HepG2 (cell line): Measurements from ENCODE around the gene NCOA3. TPM values are rescaled to one million over a fixed set of nuclear protein-coding genes. Genes with fewer than 3 reads are reported as not detected.

Experiments
- ATAC-seq: fragments of 200-7000 bp; cut with Tn5 transposase; 3 replicates; pipeline ENCODE4 v1.9.1; 2020; ENCODE audit warnings: mild to moderate bottlenecking, moderate library complexity
- BruUV-seq: library from RNA; stranded (reverse); fragments of 400-500 nt; replicated peaks from 2 replicates; lab custom pipeline; 2021; lab: Mats Ljungman, UMichigan
- CTCF ChIA-PET: fragments of 300-600 bp; formaldehyde crosslinking; extraction: SDS; loops from one replicate; lab custom pipeline; 2021; ENCODE audit warnings: low total read pairs, inconsistent platforms, low intra/inter-chr PET ratio; lab: Yijun Ruan, JAX
- POLR2A ChIA-PET: fragments of 350-600 bp; sonication (Branson Sonifier 250); formaldehyde crosslinking; loops from one replicate; lab custom pipeline; 2020; ENCODE audit warnings: antibody characterized with exemption, inconsistent platforms; lab: Yijun Ruan, JAX
- DNase-seq: peaks from one replicate; pipeline ENCODE4 v3.0.0-alpha.2; 2015; ENCODE audit warnings: low spot score
- FAIRE-seq: peaks from 3 replicates; lab custom pipeline; 2011; peaks lifted over from hg19 to GRCh38; lab: Jason Lieb, UNC
- H2AFZ ChIP-seq: one replicate; pipeline ENCODE4 v1.6.1; 2011; ENCODE audit warnings: low read length, inconsistent platforms
- H3K27ac ChIP-seq: fragments of 300-600 bp; 3 replicates; pipeline ENCODE4 v1.8.0; 2011; ENCODE audit warnings: mixed run types, mild to moderate bottlenecking, mixed read lengths, low read length, inconsistent platforms; ENCODE audit not compliant: insufficient read depth; ENCODE audit errors: extremely low read length
- H3K27me3 ChIP-seq, 2 experiments: fragments of 200-600 bp in 1 of 2; 2 replicates in 1 of 2; 3 replicates in 1 of 2; pipeline versions ENCODE4 v1.6.0 to v1.8.0; 2011; ENCODE audit warnings: low read length in 2 of 2, mild to moderate bottlenecking in 2 of 2, moderate library complexity in 2 of 2, inconsistent platforms in 1 of 2; ENCODE audit not compliant: insufficient read depth in 2 of 2, control insufficient read depth in 1 of 2
- H3K36me3 ChIP-seq, 2 experiments: fragments of 200-600 bp in 1 of 2; replicated peaks in 1 of 2; 2 replicates in 1 of 2; 3 replicates in 1 of 2; pipeline versions ENCODE4 v1.5.1 to v1.8.0; 2011; ENCODE audit warnings: low read length in 2 of 2, inconsistent platforms in 1 of 2; ENCODE audit not compliant: insufficient read depth in 2 of 2, control insufficient read depth in 1 of 2
- H3K4me1 ChIP-seq: 2 replicates; pipeline ENCODE4 v1.5.1; 2012; ENCODE audit warnings: low read length, inconsistent platforms; ENCODE audit not compliant: insufficient read depth
- H3K4me2 ChIP-seq: 2 replicates; pipeline ENCODE4 v1.6.0; 2011; ENCODE audit warnings: low read depth, low read length, inconsistent platforms
- H3K4me3 ChIP-seq, 3 experiments: fragments of 200-600 bp in 1 of 3; sonication (generic), shearing (Covaris generic) in 1 of 3; replicated peaks in 1 of 3; 2 replicates each; pipeline ENCODE4 v1.5.1; 2011 to 2016; ENCODE audit warnings: low read length in 3 of 3, inconsistent platforms in 2 of 3, low read depth in 2 of 3, mild to moderate bottlenecking in 2 of 3, control low read depth in 1 of 3, mixed read lengths in 1 of 3; ENCODE audit not compliant: insufficient read depth in 1 of 3
- H3K79me2 ChIP-seq: one replicate; pipeline ENCODE4 v1.6.1; 2011; ENCODE audit warnings: low read length, inconsistent platforms; ENCODE audit not compliant: insufficient read depth
- H3K9ac ChIP-seq: 2 replicates; pipeline ENCODE4 v1.6.0; 2011; ENCODE audit warnings: mild to moderate bottlenecking, low read depth, low read length, inconsistent platforms; ENCODE audit not compliant: insufficient read depth
- H3K9me3 ChIP-seq: 2 replicates; pipeline ENCODE4 v1.5.1; 2012; ENCODE audit warnings: mild to moderate bottlenecking, low read length
- H4K20me1 ChIP-seq: 2 replicates; pipeline ENCODE4 v1.6.0; 2011; ENCODE audit warnings: inconsistent platforms, mild to moderate bottlenecking, low read length, moderate library complexity; ENCODE audit not compliant: insufficient read depth
- AHR ChIP-seq: IDR thresholded peaks from 2 replicates; pipeline ENCODE4 v1.6.1; 2018; ENCODE audit warnings: missing genetic modification reagents, missing compliant biosample characterization
- BRCA1 ChIP-seq: sonication (generic); formaldehyde crosslinking; IDR thresholded peaks from 2 replicates; pipeline ENCODE4 v1.4.0; 2020; ENCODE audit warnings: missing genetic modification reagents
- ESRRA ChIP-seq: sonication (generic); formaldehyde crosslinking; IDR thresholded peaks from 2 replicates; pipeline ENCODE4 v1.5.1; 2020; ENCODE audit warnings: mild to moderate bottlenecking, low read depth, missing genetic modification reagents
- IRX3 ChIP-seq: sonication (generic); formaldehyde crosslinking; IDR thresholded peaks from 2 replicates; pipeline ENCODE4 v1.8.1; 2023; ENCODE audit warnings: mild to moderate bottlenecking, low read depth, missing genetic modification reagents, borderline replicate concordance
- LCORL ChIP-seq, 2 experiments: fragments of 450-650 bp in 1 of 2; sonication (generic) in 1 of 2; formaldehyde crosslinking in 1 of 2; IDR thresholded peaks; 2 replicates each; pipeline versions ENCODE4 v1.5.0 to v1.6.1; 2017 to 2020; ENCODE audit warnings: antibody characterized with exemption in 1 of 2, missing genetic modification reagents in 1 of 2
- MTF2 ChIP-seq: sonication (generic); formaldehyde crosslinking; IDR thresholded peaks from 2 replicates; pipeline ENCODE4 v1.5.0; 2020; ENCODE audit warnings: missing genetic modification reagents, borderline replicate concordance
- MYNN ChIP-seq: sonication (generic); formaldehyde crosslinking; IDR thresholded peaks from 2 replicates; pipeline ENCODE4 v1.4.0; 2020; ENCODE audit warnings: mild to moderate bottlenecking, low read depth, missing genetic modification reagents
- SP5 ChIP-seq: IDR thresholded peaks from 2 replicates; pipeline ENCODE4 v1.6.1; 2016; ENCODE audit warnings: low read depth, borderline replicate concordance
- ZMAT3 ChIP-seq: sonication (generic); formaldehyde crosslinking; conservative IDR thresholded peaks from 2 replicates; pipeline ENCODE4 v1.7.0; 2021; ENCODE audit warnings: missing genetic modification reagents
- ZNF768 ChIP-seq: sonication (generic); formaldehyde crosslinking; IDR thresholded peaks from 2 replicates; pipeline ENCODE4 v1.4.0; 2020; ENCODE audit warnings: missing genetic modification reagents
- WGBS: methylation state at CpG from one replicate; pipeline ENCODE4 v1.1.6; 2017; ENCODE audit warnings: low lambda C conversion rate; 5-methylcytosine and 5-hydroxymethylcytosine counted together
- in situ Hi-C: cut with HindIII; loops from 2 replicates; pipeline ENCODE4 v1.10.0; 2017; ENCODE audit warnings: low pct_unique_long_range_greater_than_20kb; ENCODE audit not compliant: extremely low pct_ligation_motif_present
- intact Hi-C: fragments of 100-400 bp; cut with micrococcal nuclease; formaldehyde crosslinking; loops from one replicate; pipeline ENCODE4 v1.10.0; 2022; ENCODE audit not compliant: unreplicated experiment
- polyA plus RNA-seq, 8 experiments: library from polyadenylated mRNA; depleted of rRNA in 3 of 8; stranded (reverse) in 7 of 8; unstranded in 1 of 8; fragments of >200 nt; fragmentation: Illumina TruSeq in 4 of 8; extraction: Trizol in 4 of 8; gene quantifications; 2 replicates each; pipeline versions ENCODE4 v1.2.1 to v1.2.3, GENCODE V29; 2011 to 2016; ENCODE audit warnings: low read depth in 4 of 8, missing spikeins in 1 of 8, mixed read lengths in 1 of 8; ENCODE audit not compliant: insufficient read depth in 1 of 8
- total RNA-seq, 5 experiments: library from RNA; depleted of rRNA; stranded (reverse); fragments of >200 nt; fragmentation: Illumina TruSeq; extraction: Trizol; gene quantifications; 2 replicates each; pipeline ENCODE4 v1.2.3, GENCODE V29; 2016; ENCODE audit warnings: low read depth in 1 of 5
- TF ChIP-seq, protein P1 (sequence below): IDR thresholded peaks from 2 replicates; pipeline ENCODE4 v1.6.1; 2016; ENCODE audit warnings: low read depth
- TF ChIP-seq, protein P2 (sequence below): sonication (generic); formaldehyde crosslinking; IDR thresholded peaks from 2 replicates; pipeline ENCODE4 v1.5.0; 2020; ENCODE audit warnings: missing genetic modification reagents
- TF ChIP-seq, protein P3 (sequence below): IDR thresholded peaks from 2 replicates; pipeline ENCODE4 v1.6.1; 2016; ENCODE audit warnings: missing genetic modification reagents, missing compliant biosample characterization
- TF ChIP-seq, protein P4 (sequence below): sonication (generic); formaldehyde crosslinking; IDR thresholded peaks from 2 replicates; pipeline ENCODE4 v1.5.0; 2020; ENCODE audit warnings: mild to moderate bottlenecking, low read depth, missing genetic modification reagents, borderline replicate concordance

Gene NCOA3
- total and polyA plus RNA-seq, 2 of the 13 experiments (the other 11 are each of a cell fraction or from before 2014, with no cell fraction given), result 35.0 to 56.8 TPM

GRCh38 chr20:47672166-47672565 lies 170.5 kb downstream of the NCOA3 start:
- no peak for ATAC-seq
- Histone ChIP-seq H3K4me3 (no peak overlapping the region), H3K27me3 (no peaks in the 10 kb centered on the region), H3K4me2 (no peak overlapping the region), H3K79me2 (no peaks in the 10 kb centered on the region)
- no TSS peak for BruUV-seq
- TF ChIP-seq ZNF768 (peak; percentile 21; the same call in 1 of the 2 replicates), MTF2 (CRISPR knock-in tag) (no peak)
- TF ChIP-seq, all 625 proteins: peak for 1
- intact Hi-C loops, result no loop called here
- H3K36me3 ChIP-seq, result 0 out of 5 replicates have a peak, but pooled peaks cover 0 to 2% of the 10 kb centered on the region in 2 experiments
- WGBS, result 74% methylated on average over 7 of the region's 15 CpGs
- in situ Hi-C loops, result no loop called here
- no peak for DNase-seq
- H3K9me3 ChIP-seq, result no peaks in the 10 kb centered on the region
- ChIA-PET CTCF (no interaction called here), POLR2A (no interaction called here)
- H3K27ac ChIP-seq, result no peak overlapping the region
- H2AFZ ChIP-seq, result no peak overlapping the region
- H3K4me1 ChIP-seq, result peaks cover 27% of the 10 kb centered on the region
- H3K9ac ChIP-seq, result no peak overlapping the region
- H4K20me1 ChIP-seq, result no peaks in the 10 kb centered on the region
- no peak for FAIRE-seq

DNA sequence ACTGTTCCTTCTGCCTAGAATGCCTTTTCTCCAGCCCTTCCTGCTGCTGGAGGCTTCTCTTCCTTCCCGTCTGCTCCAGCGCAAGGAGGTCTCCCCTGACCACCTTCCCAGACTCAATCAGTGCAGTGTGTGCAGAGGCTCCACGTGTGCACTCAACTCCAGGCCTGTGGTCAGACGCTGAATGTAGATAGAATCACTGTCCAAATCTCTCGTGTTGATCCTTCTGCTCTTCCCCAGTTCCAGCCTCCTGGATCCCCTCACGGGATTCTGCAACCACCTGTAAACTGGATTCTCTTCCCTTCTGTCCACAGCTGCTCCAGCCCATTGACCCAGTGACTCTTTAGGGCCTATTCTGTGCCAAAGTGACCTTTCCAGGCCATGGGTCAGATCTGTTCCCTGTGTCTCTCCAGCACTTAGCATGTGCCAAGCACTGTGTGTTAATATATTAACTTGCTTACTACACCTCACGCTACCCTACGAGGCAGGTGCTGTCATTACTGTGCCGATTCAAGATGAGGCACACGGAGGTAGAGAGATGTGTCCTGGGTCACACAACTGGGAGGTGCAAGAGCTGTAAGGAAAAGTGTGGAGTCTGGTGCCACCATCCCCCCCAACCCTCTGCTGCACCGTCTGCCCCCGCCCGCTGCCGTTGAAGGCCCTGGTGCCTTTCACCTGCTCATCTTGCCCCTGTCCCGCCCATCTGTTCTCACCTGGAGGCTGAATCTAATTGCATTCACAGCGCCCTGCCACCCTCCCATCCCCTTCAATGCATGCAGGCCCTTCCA lies 171.4 kb downstream of the NCOA3 start:
- CTCF ChIA-PET, result no interaction called here
- no peak for FAIRE-seq
- H3K36me3 ChIP-seq, result no peaks in the 10 kb centered on the region
- H3K4me2 ChIP-seq, result no peak overlapping the region
- intact Hi-C loops, result no loop called here
- POLR2A ChIA-PET, result no interaction called here
- H3K9ac ChIP-seq, result no peak overlapping the region
- no peak overlapping the region for H3K27ac ChIP-seq
- no peaks in the 10 kb centered on the region for H3K9me3 ChIP-seq
- peaks cover 27% of the 10 kb centered on the region for H3K4me1 ChIP-seq
- no peaks in the 10 kb centered on the region for H3K27me3 ChIP-seq
- in situ Hi-C loops, result no loop called here
- no TSS peak for BruUV-seq
- no peak for DNase-seq
- no peak for ATAC-seq
- no peak overlapping the region for H2AFZ ChIP-seq
- no peaks in the 10 kb centered on the region for H4K20me1 ChIP-seq
- H3K4me3 ChIP-seq, result no peak overlapping the region
- 87% methylated on average over 16 of the region's 16 CpGs for WGBS
- H3K79me2 ChIP-seq, result no peaks in the 10 kb centered on the region
- TF ChIP-seq MYNN, result no peak
- no peak for TF ChIP-seq IRX3
- TF ChIP-seq, protein P1, sequence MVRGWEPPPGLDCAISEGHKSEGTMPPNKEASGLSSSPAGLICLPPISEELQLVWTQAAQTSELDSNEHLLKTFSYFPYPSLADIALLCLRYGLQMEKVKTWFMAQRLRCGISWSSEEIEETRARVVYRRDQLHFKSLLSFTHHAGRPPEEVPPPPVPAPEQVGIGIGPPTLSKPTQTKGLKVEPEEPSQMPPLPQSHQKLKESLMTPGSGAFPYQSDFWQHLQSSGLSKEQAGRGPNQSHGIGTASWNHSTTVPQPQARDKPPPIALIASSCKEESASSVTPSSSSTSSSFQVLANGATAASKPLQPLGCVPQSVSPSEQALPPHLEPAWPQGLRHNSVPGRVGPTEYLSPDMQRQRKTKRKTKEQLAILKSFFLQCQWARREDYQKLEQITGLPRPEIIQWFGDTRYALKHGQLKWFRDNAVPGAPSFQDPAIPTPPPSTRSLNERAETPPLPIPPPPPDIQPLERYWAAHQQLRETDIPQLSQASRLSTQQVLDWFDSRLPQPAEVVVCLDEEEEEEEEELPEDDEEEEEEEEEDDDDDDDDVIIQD, result no peak
- no peak for TF ChIP-seq AHR (CRISPR knock-in tag)
- TF ChIP-seq LCORL (IDR thresholded peaks at IDR 0.05), result no peak
- TF ChIP-seq LCORL (CRISPR knock-in tag; IDR thresholded peaks at IDR 0.05), result no peak
- TF ChIP-seq SP5 (CRISPR knock-in tag), result no peak
- TF ChIP-seq, protein P2, sequence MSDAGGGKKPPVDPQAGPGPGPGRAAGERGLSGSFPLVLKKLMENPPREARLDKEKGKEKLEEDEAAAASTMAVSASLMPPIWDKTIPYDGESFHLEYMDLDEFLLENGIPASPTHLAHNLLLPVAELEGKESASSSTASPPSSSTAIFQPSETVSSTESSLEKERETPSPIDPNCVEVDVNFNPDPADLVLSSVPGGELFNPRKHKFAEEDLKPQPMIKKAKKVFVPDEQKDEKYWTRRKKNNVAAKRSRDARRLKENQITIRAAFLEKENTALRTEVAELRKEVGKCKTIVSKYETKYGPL, result no peak
- TF ChIP-seq, protein P3, sequence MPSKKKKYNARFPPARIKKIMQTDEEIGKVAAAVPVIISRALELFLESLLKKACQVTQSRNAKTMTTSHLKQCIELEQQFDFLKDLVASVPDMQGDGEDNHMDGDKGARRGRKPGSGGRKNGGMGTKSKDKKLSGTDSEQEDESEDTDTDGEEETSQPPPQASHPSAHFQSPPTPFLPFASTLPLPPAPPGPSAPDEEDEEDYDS (CRISPR knock-in tag), result no peak
- no peak for TF ChIP-seq ZMAT3
- TF ChIP-seq, protein P4, sequence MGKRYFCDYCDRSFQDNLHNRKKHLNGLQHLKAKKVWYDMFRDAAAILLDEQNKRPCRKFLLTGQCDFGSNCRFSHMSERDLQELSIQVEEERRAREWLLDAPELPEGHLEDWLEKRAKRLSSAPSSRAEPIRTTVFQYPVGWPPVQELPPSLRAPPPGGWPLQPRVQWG (CRISPR knock-in tag), result no peak
- TF ChIP-seq ESRRA (CRISPR knock-in tag), result no peak
- TF ChIP-seq BRCA1 (CRISPR knock-in tag), result no peak
